22Rv1 (cell line): ENCODE results near the gene DNPEP.

Source experiments
- CTCF ChIP-seq: fragments of 450-650 bp; IDR thresholded peaks from 2 replicates; pipeline ENCODE4 v1.5.1; 2017; ENCODE audit warnings: mild to moderate bottlenecking
- ZFX ChIP-seq: fragments of 450-650 bp; IDR thresholded peaks from 2 replicates; pipeline ENCODE4 v1.6.1; 2017; ENCODE audit warnings: antibody characterized with exemption, borderline replicate concordance

DNA sequence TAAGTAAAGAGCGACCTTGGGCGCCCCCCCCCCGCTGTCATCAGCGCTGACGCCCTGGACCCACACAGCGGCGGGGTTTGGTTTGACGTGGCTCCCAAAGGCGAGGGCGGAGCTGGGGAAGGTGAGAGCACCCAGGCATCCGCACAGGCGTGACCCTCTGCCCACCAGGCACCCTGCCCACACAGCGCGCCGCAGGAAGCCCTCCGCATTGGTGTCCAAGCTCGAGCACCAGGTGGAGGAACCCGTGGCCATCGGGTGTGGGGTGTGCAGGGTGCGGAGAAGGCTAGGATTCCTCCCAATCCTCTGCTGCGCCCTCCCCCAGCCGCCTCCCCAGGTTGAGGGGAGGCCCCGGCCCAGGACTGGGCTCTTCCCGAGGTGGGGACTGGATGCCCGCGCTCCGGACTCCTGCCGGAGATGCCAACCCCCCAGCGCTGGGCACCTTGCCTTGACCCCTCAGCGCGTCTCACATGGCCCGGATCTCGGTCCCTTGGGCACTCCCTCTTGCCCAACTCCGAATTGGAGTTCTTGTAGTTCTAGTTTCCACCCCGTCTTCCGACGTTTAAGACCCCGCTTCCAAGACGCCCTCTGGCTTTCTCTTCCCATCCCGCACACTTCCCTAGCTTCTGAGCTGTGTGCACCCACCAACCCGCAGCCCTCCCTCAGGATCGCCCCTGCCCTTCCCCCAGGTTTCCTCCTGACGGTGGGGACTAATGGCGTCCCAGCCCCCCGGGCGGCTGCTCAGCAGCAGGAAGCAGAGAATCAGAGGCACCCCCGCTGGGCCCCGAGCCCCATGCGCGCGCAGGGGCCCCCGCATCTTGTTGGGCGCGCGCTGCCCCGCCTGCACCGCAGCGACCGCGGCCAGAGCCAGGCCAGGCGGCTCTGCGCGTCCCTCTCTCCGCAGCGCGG, 29.3 kb downstream of the DNPEP start:
- TF ChIP-seq CTCF, result no peak
- no peak for TF ChIP-seq ZFX
